ENCODE results near the gene CMPK2.

The CMPK2 gene

GRCh38 chr2:6865346-6866274 lies at the start of gene CMPK2:
Gene CMPK2, minus strand, starts transcription at chr2:6865907. Its CDS starts 211 bp downstream, at chr2:6865696.
- no peak for TF ChIP-seq EZH2phosphoT487 (IDR thresholded peaks at IDR 0.05; ENCODE audit: borderline replicate concordance)
- TF ChIP-seq CTCF (conservative IDR thresholded peaks at IDR 0.05; ENCODE audit: low read length) = peak; percentile 39
- H3K4me2 ChIP-seq (ENCODE audit: low read depth, low read length, poor library complexity, severe bottlenecking) = peak within 1 kb of the TSS; percentile 93
- H3K4me1 ChIP-seq (ENCODE audit: insufficient read depth, low read length, poor library complexity, severe bottlenecking) = peaks cover 59% of the 10 kb centered on the region

GRCh38 chr2:6915399-6915798 lies 49.7 kb upstream of the CMPK2 start:
- Histone ChIP-seq H3K4me2 (ENCODE audit: low read depth, low read length, poor library complexity, severe bottlenecking) (no peak overlapping the region), H3K9ac (ENCODE audit: low read depth, low read length, poor library complexity, severe bottlenecking) (no peak overlapping the region), H3K27me3 (ENCODE audit: insufficient read depth, low read length, poor library complexity, severe bottlenecking) (no peaks in the 10 kb centered on the region), H3K36me3 (ENCODE audit: insufficient read depth, low read length) (no peaks in the 10 kb centered on the region), H4K20me1 (ENCODE audit: insufficient read depth, low read length, poor library complexity, severe bottlenecking) (peaks cover 11% of the 10 kb centered on the region), H3K4me3 (ENCODE audit: low read length, poor library complexity, severe bottlenecking) (no peak overlapping the region), H3F3A (ENCODE audit: low read depth) (no peaks in the 10 kb centered on the region), H3K79me2 (ENCODE audit: insufficient read depth, low read length) (peaks cover 5% of the 10 kb centered on the region; the same call in 1 of the 2 replicates), H2AFZ (ENCODE audit: low read length) (peak overlapping the region; percentile 15; the same call in 1 of the 2 replicates), H3K9me3 (ENCODE audit: insufficient read depth, low read depth, low read length) (no peaks in the 10 kb centered on the region), H3K4me1 (ENCODE audit: insufficient read depth, low read length, poor library complexity, severe bottlenecking) (peaks cover 29% of the 10 kb centered on the region), H3K9me2 (replicated peaks; ENCODE audit: low read depth, low read length) (no peaks in the 10 kb centered on the region)
- TF ChIP-seq CTCF (conservative IDR thresholded peaks at IDR 0.05; ENCODE audit: low read length) (no peak), EZH2phosphoT487 (IDR thresholded peaks at IDR 0.05; ENCODE audit: borderline replicate concordance) (no peak)

More at GRCh38 chr2:6865346-6866274, at the start of gene CMPK2:
- Histone ChIP-seq H2AFZ (ENCODE audit: low read length) (peak within 1 kb of the TSS; percentile 90), H3K27me3 (ENCODE audit: insufficient read depth, low read length, poor library complexity, severe bottlenecking) (no peaks in the 10 kb centered on the region), H3K79me2 (ENCODE audit: insufficient read depth, low read length) (peaks cover 46% of the 10 kb centered on the region), H3K9me3 (ENCODE audit: insufficient read depth, low read depth, low read length) (peaks cover 4% of the 10 kb centered on the region; the same call in 1 of the 2 replicates), H3K9ac (ENCODE audit: low read depth, low read length, poor library complexity, severe bottlenecking) (peak within 1 kb of the TSS; percentile 89), H3K4me3 (ENCODE audit: low read length, poor library complexity, severe bottlenecking) (peak within 1 kb of the TSS; percentile 86), H3F3A (ENCODE audit: low read depth) (no peaks in the 10 kb centered on the region), H3K9me2 (replicated peaks; ENCODE audit: low read depth, low read length) (no peaks in the 10 kb centered on the region), H4K20me1 (ENCODE audit: insufficient read depth, low read length, poor library complexity, severe bottlenecking) (no peaks in the 10 kb centered on the region), H3K36me3 (ENCODE audit: insufficient read depth, low read length) (peaks cover 6% of the 10 kb centered on the region; the same call in 1 of the 2 replicates)

- Histone ChIP-seq H3K9me3 (ENCODE audit: insufficient read depth, low read depth, low read length) (no peaks in the 10 kb centered on the region), H3F3A (ENCODE audit: low read depth) (no peaks in the 10 kb centered on the region), H3K36me3 (ENCODE audit: insufficient read depth, low read length) (no peaks in the 10 kb centered on the region), H3K4me1 (ENCODE audit: insufficient read depth, low read length, poor library complexity, severe bottlenecking) (peaks cover 28% of the 10 kb centered on the region), H3K27me3 (ENCODE audit: insufficient read depth, low read length, poor library complexity, severe bottlenecking) (no peaks in the 10 kb centered on the region), H3K4me3 (ENCODE audit: low read length, poor library complexity, severe bottlenecking) (no peak overlapping the region), H3K9me2 (replicated peaks; ENCODE audit: low read depth, low read length) (no peaks in the 10 kb centered on the region), H3K9ac (ENCODE audit: low read depth, low read length, poor library complexity, severe bottlenecking) (no peak overlapping the region), H3K4me2 (ENCODE audit: low read depth, low read length, poor library complexity, severe bottlenecking) (no peak overlapping the region), H2AFZ (ENCODE audit: low read length) (no peak overlapping the region), H3K79me2 (ENCODE audit: insufficient read depth, low read length) (peaks cover 5% of the 10 kb centered on the region; the same call in 1 of the 2 replicates), H4K20me1 (ENCODE audit: insufficient read depth, low read length, poor library complexity, severe bottlenecking) (peaks cover 7% of the 10 kb centered on the region)
- TF ChIP-seq CTCF (conservative IDR thresholded peaks at IDR 0.05; ENCODE audit: low read length) (no peak), EZH2phosphoT487 (IDR thresholded peaks at IDR 0.05; ENCODE audit: borderline replicate concordance) (no peak)
These were observed 49.1 kb upstream of the CMPK2 start for GRCh38 chr2:6914828-6915227.
